CD4-positive, alpha-beta T cell treated with Interleukin-6 for 4 hours (primary cell): ENCODE results near the gene GCH1.

Source experiments
- DNase-seq: peaks from one replicate; pipeline ENCODE4 v3.0.0-alpha.2; 2020; ENCODE audit warnings: mixed read lengths

GCH1 gene

DNA sequence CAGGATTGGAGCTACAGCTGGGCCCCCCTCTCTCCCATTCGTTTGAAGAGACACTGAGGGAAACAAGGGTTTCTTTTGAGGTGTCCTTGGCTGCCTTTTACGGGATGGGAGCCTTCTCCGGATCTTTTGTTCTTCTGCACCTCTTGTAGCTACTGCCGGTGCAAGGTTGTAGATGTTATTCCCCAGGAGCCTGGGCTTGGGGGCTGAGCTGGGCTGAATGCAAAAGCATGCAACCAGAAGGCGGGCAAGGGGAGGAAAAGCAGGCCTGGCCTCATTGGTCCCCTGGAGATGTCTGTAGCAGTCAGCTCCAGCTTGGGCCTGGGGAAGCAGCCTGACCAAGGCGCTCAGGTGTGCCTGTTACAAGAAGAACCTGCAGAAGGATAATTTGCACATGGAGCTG, 110.3 kb downstream of the GCH1 start:
- no peak for DNase-seq
